IMR-90 (cell line): ENCODE measurements around the gene CALY. TPM values are rescaled to one million over a fixed set of nuclear protein-coding genes. Genes with fewer than 3 reads are reported as not detected.

Experiments used
- ATAC-seq: fragments of 200-7000 bp; cut with Tn5 transposase; 2 replicates; pipeline ENCODE4 v1.9.1; 2020; ENCODE audit warnings: low read depth, mild to moderate bottlenecking, moderate library complexity
- BruUV-seq: library from RNA; stranded (reverse); fragments of 400-500 nt; replicated peaks from 2 replicates; lab custom pipeline; 2021; lab: Mats Ljungman, UMichigan
- CTCF ChIA-PET: fragments of 300-600 bp; formaldehyde crosslinking; extraction: SDS; loops from one replicate; lab custom pipeline; 2021; ENCODE audit warnings: antibody characterized with exemption; lab: Yijun Ruan, JAX
- POLR2A ChIA-PET: fragments of 300-600 bp; sonication (Branson Sonifier 250); formaldehyde crosslinking; loops from one replicate; lab custom pipeline; 2022; ENCODE audit warnings: antibody characterized with exemption; ENCODE audit not compliant: unreplicated experiment; lab: Charles Lee
- DNase-seq: peaks from one replicate; pipeline ENCODE4 v3.0.0; 2013
- H2AFZ ChIP-seq: replicated peaks from 2 replicates; pipeline ENCODE3; 2013; ENCODE audit warnings: low read length, mild to moderate bottlenecking; ENCODE audit not compliant: poor library complexity
- H2AK5ac ChIP-seq: 2 replicates; pipeline ENCODE4 v1.6.1; 2013; ENCODE audit warnings: low read depth, low read length, inconsistent platforms
- H2AK9ac ChIP-seq: replicated peaks from 2 replicates; pipeline ENCODE3; 2013; ENCODE audit warnings: mild to moderate bottlenecking, low read depth, low read length, moderate library complexity; ENCODE audit not compliant: poor library complexity
- H2BK120ac ChIP-seq: 2 replicates; pipeline ENCODE4 v1.6.1; 2013; ENCODE audit warnings: low read depth, low read length, inconsistent platforms
- H2BK15ac ChIP-seq: 3 replicates; pipeline ENCODE4 v1.6.1; 2013; ENCODE audit warnings: low read depth, low read length, inconsistent platforms
- H2BK20ac ChIP-seq: 2 replicates; pipeline ENCODE4 v1.6.1; 2013; ENCODE audit warnings: low read depth, mild to moderate bottlenecking, inconsistent platforms, low read length, moderate library complexity
- H2BK5ac ChIP-seq: 2 replicates; pipeline ENCODE4 v1.6.1; 2013; ENCODE audit warnings: mild to moderate bottlenecking, low read depth, low read length, inconsistent platforms; ENCODE audit not compliant: poor library complexity, severe bottlenecking
- H3K14ac ChIP-seq: replicated peaks from 2 replicates; pipeline ENCODE4 v1.6.1; 2013; ENCODE audit warnings: low read depth, low read length, inconsistent platforms
- H3K18ac ChIP-seq: 2 replicates; pipeline ENCODE4 v1.6.1; 2013; ENCODE audit warnings: low read depth, low read length, control low read depth
- H3K23ac ChIP-seq: 2 replicates; pipeline ENCODE4 v1.6.1; 2013; ENCODE audit warnings: low read depth, low read length, inconsistent platforms
- H3K27ac ChIP-seq: 2 replicates; pipeline ENCODE4 v1.5.1; 2013; ENCODE audit warnings: mild to moderate bottlenecking, control low read depth, low read length; ENCODE audit not compliant: insufficient read depth
- H3K27me3 ChIP-seq: 2 replicates; pipeline ENCODE4 v1.6.1; 2013; ENCODE audit warnings: low read length; ENCODE audit not compliant: control insufficient read depth, insufficient read depth
- H3K36me3 ChIP-seq: 2 replicates; pipeline ENCODE4 v1.6.1; 2013; ENCODE audit warnings: low read length, mixed read lengths; ENCODE audit not compliant: control insufficient read depth, insufficient read depth
- H3K4ac ChIP-seq: 2 replicates; pipeline ENCODE4 v1.6.1; 2013; ENCODE audit warnings: low read depth, low read length, inconsistent platforms
- H3K4me1 ChIP-seq: 2 replicates; pipeline ENCODE4 v1.6.1; 2013; ENCODE audit warnings: low read length, mixed read lengths; ENCODE audit not compliant: control insufficient read depth, insufficient read depth
- H3K4me2 ChIP-seq: 2 replicates; pipeline ENCODE4 v1.6.1; 2013; ENCODE audit warnings: low read depth, mild to moderate bottlenecking, control low read depth, low read length, moderate library complexity
- H3K4me3 ChIP-seq: 2 replicates; pipeline ENCODE4 v1.5.1; 2013; ENCODE audit warnings: low read depth, mild to moderate bottlenecking, control low read depth, low read length, moderate library complexity; ENCODE audit not compliant: insufficient read depth
- H3K56ac ChIP-seq: 2 replicates; pipeline ENCODE4 v1.6.1; 2013; ENCODE audit warnings: low read length, inconsistent platforms; ENCODE audit not compliant: insufficient read depth; ENCODE audit errors: extremely low read depth
- H3K79me1 ChIP-seq, 2 experiments: 2 replicates each; pipeline ENCODE4 v1.6.1; 2013; ENCODE audit warnings: low read length in 2 of 2, inconsistent platforms in 1 of 2, low read depth in 1 of 2
- H3K9ac ChIP-seq: 2 replicates; pipeline ENCODE4 v1.6.1; 2013; ENCODE audit warnings: low read depth, low read length, control low read depth
- H3K9me1 ChIP-seq: 2 replicates; pipeline ENCODE4 v1.6.1; 2013; ENCODE audit warnings: low read length, inconsistent platforms; ENCODE audit not compliant: insufficient read depth
- H3K9me3 ChIP-seq: 2 replicates; pipeline ENCODE4 v1.6.1; 2013; ENCODE audit warnings: low read length; ENCODE audit not compliant: control insufficient read depth, insufficient read depth
- H4K20me1 ChIP-seq: 2 replicates; pipeline ENCODE4 v1.6.1; 2013; ENCODE audit warnings: low read length, inconsistent platforms; ENCODE audit not compliant: insufficient read depth
- H4K5ac ChIP-seq: 2 replicates; pipeline ENCODE4 v1.6.1; 2013; ENCODE audit warnings: mild to moderate bottlenecking, low read depth, low read length, control low read depth
- H4K8ac ChIP-seq, 2 experiments: 2 replicates each; pipeline ENCODE4 v1.6.1; 2013; ENCODE audit warnings: low read depth in 2 of 2, low read length in 2 of 2, control low read depth in 1 of 2, inconsistent platforms in 1 of 2
- H4K91ac ChIP-seq: 2 replicates; pipeline ENCODE4 v1.6.1; 2013; ENCODE audit warnings: low read depth, low read length, inconsistent platforms; ENCODE audit not compliant: insufficient read depth
- BHLHE40 ChIP-seq: fragments of 150-350 bp; IDR thresholded peaks from 2 replicates; pipeline ENCODE4 v1.6.1; 2016; ENCODE audit warnings: mild to moderate bottlenecking, low read depth, low read length
- CTCF ChIP-seq: conservative IDR thresholded peaks from 2 replicates; pipeline ENCODE4 v1.5.1; 2012; ENCODE audit warnings: mild to moderate bottlenecking, low read depth, low read length, improper control_type of control experiment
- FOS ChIP-seq: fragments of 150-350 bp; IDR thresholded peaks from 2 replicates; pipeline ENCODE4 v1.6.1; 2016; ENCODE audit warnings: low read depth, low read length
- MAFK ChIP-seq: IDR thresholded peaks from 2 replicates; pipeline ENCODE4 v1.6.1; 2012; ENCODE audit warnings: low read depth, low read length, improper control_type of control experiment
- MAZ ChIP-seq: IDR thresholded peaks from 2 replicates; pipeline ENCODE4 v1.6.1; 2012; ENCODE audit warnings: low read depth, mild to moderate bottlenecking, low read length, improper control_type of control experiment, moderate library complexity, borderline replicate concordance
- MXI1 ChIP-seq: IDR thresholded peaks from 2 replicates; pipeline ENCODE4 v1.6.1; 2012; ENCODE audit warnings: low read depth, mild to moderate bottlenecking, low read length, moderate library complexity, borderline replicate concordance
- RAD21 ChIP-seq: IDR thresholded peaks from 2 replicates; pipeline ENCODE4 v1.6.1; 2012; ENCODE audit warnings: low read length, improper control_type of control experiment
- SMC3 ChIP-seq: fragments of 150-350 bp; IDR thresholded peaks from 2 replicates; pipeline ENCODE4 v1.6.1; 2016; ENCODE audit warnings: low read depth, mild to moderate bottlenecking, antibody characterized with exemption, low read length, moderate library complexity
- WGBS, 2 experiments: methylation state at CpG; one replicate each; pipeline versions ENCODE4 v1.1.5 to v1.1.7; 2013; ENCODE audit warnings: missing lambda C conversion rate in 2 of 2; ENCODE audit not compliant: insufficient read length in 1 of 2; ENCODE audit errors: extremely low coverage in 2 of 2; 5-methylcytosine and 5-hydroxymethylcytosine counted together
- dilution Hi-C: fragments of 300-500 bp; cut with HindIII; formaldehyde crosslinking; loops from one replicate; pipeline ENCODE4 v1.14.3; 2018; ENCODE audit warnings: low sequenced_read_pairs; ENCODE audit not compliant: unreplicated experiment
- in situ Hi-C: fragments of 300-500 bp; cut with MboI; formaldehyde crosslinking; loops from 3 replicates; pipeline ENCODE4 v1.14.3; 2019; ENCODE audit warnings: low sequenced_read_pairs, inconsistent platforms, mixed read lengths
- intact Hi-C: fragments of 100-400 bp; cut with micrococcal nuclease; formaldehyde crosslinking; loops from 2 replicates; pipeline ENCODE4 v1.10.0; 2022
- polyA plus RNA-seq, 3 experiments: library from polyadenylated mRNA; depleted of rRNA; stranded (reverse); fragments of >200 nt; gene quantifications; 2 replicates each; pipeline ENCODE4 v1.2.3, GENCODE V29; 2012; ENCODE audit warnings: low replicate concordance in 1 of 3
- total RNA-seq: library from RNA; depleted of rRNA; stranded (reverse); fragments of >200 nt; gene quantifications from 2 replicates; pipeline ENCODE4 v1.2.3, GENCODE V29; 2012
- TF ChIP-seq, protein P1 (sequence below): fragments of 150-350 bp; IDR thresholded peaks from 2 replicates; pipeline ENCODE4 v1.6.1; 2017; ENCODE audit warnings: mild to moderate bottlenecking, antibody characterized with exemption, low read length, low read depth

CALY gene
- total and polyA plus RNA-seq, 2 of the 4 experiments (the other 2 are of a cell fraction) = 0.34 TPM; not detected in 1

GRCh38 chr10:133329491-133330202, 7.0 kb downstream of the CALY start:
- ATAC-seq = peak; percentile 86
- H3K4me1 ChIP-seq = peaks cover 18% of the 10 kb centered on the region
- 0 out of 2 replicates have a peak, but pooled peaks cover 3% of the 10 kb centered on the region for H4K20me1 ChIP-seq
- H3K27ac ChIP-seq = no peak overlapping the region
- 3% methylated on average over 14 of the region's 37 CpGs; no CpG with 5 or more reads in 1 of the 2 experiments for WGBS, 2 experiments
- H2AK9ac ChIP-seq = peak overlapping the region; percentile 1
- in situ Hi-C loops (loop anchor here (10.0 kb wide), 1 partner anchor 165 kb away; no protein-coding TSS in a partner anchor), intact Hi-C loops (loop anchor here (1.0 to 10.0 kb wide), 3 partner anchors 45 to 195 kb away; partner anchors contain the start of genes CYP2E1, ECHS1 and PAOX), dilution Hi-C loops (no loop called here)
- no peaks in the 10 kb centered on the region for H3K36me3 ChIP-seq
- no peak overlapping the region for H3K4ac ChIP-seq
- peak; percentile 84 for DNase-seq
- H4K91ac ChIP-seq = no peak overlapping the region
- no peak overlapping the region for H4K5ac ChIP-seq
- peaks cover 38% of the 10 kb centered on the region for H3K27me3 ChIP-seq
- H3K9ac ChIP-seq = peak overlapping the region; percentile 24; the same call in 1 of the 2 replicates
- H3K79me1 ChIP-seq = no peaks in the 10 kb centered on the region
- no peak overlapping the region for H2AK5ac ChIP-seq
- no peak overlapping the region for H2BK15ac ChIP-seq
- H2BK20ac ChIP-seq = no peak overlapping the region
- peak overlapping the region; percentile 19; the same call in 1 of the 2 replicates for H3K4me3 ChIP-seq
- H3K4me2 ChIP-seq = peak overlapping the region; percentile 81
- 0 out of 2 replicates have a peak, but pooled peaks cover 6% of the 10 kb centered on the region for H3K9me1 ChIP-seq
- no peak for TF ChIP-seq FOS
- TF ChIP-seq, protein P1, sequence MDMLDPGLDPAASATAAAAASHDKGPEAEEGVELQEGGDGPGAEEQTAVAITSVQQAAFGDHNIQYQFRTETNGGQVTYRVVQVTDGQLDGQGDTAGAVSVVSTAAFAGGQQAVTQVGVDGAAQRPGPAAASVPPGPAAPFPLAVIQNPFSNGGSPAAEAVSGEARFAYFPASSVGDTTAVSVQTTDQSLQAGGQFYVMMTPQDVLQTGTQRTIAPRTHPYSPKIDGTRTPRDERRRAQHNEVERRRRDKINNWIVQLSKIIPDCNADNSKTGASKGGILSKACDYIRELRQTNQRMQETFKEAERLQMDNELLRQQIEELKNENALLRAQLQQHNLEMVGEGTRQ = no peak
- peak; percentile 81 for TF ChIP-seq RAD21
- TF ChIP-seq CTCF = peak; percentile 96
- no peak for TF ChIP-seq MXI1
- no peak for TF ChIP-seq MAFK
- TF ChIP-seq MAZ = no peak; the same call in 1 of the 2 replicates
- peak; percentile 71 for TF ChIP-seq SMC3
- 0 out of 2 replicates have a peak, but pooled peaks have one; percentile 10 for TF ChIP-seq BHLHE40
- H3K9me3 ChIP-seq = no peaks in the 10 kb centered on the region; the same call in 1 of the 2 replicates
- no peak overlapping the region for H3K18ac ChIP-seq
- no peak overlapping the region for H3K14ac ChIP-seq
- no peak overlapping the region for H2BK120ac ChIP-seq
- no peak overlapping the region for H2BK5ac ChIP-seq
- no TSS peak for BruUV-seq
- CTCF ChIA-PET = interaction anchor here (0.6 to 1.6 kb wide), 10 partner anchors 8 to 163 kb away, joined by 3 to 4 read pairs (median 3); no protein-coding TSS in a partner anchor
- no peak overlapping the region; the same call in 1 of the 2 replicates for H3K56ac ChIP-seq
- POLR2A ChIA-PET = no interaction called here
- no peak overlapping the region for H3K23ac ChIP-seq
- H2AFZ ChIP-seq = peak overlapping the region; percentile 80
- H4K8ac ChIP-seq = no peak overlapping the region
